A673 (cell line): Measurements from ENCODE around the gene ARFGEF2. TPM values are rescaled to one million over a fixed set of nuclear protein-coding genes. Genes with fewer than 3 reads are reported as not detected.

Source experiments
- BruUV-seq: library from RNA; stranded (reverse); fragments of 400-500 nt; replicated peaks from 2 replicates; lab custom pipeline; 2021; lab: Mats Ljungman, UMichigan
- CTCF ChIA-PET: fragments of 300-600 bp; sonication (Branson Sonifier 250); formaldehyde crosslinking; loops from one replicate; lab custom pipeline; 2022; ENCODE audit warnings: antibody characterized with exemption; lab: Charles Lee
- POLR2A ChIA-PET: fragments of 300-600 bp; sonication (Branson Sonifier 250); formaldehyde crosslinking; loops from one replicate; lab custom pipeline; 2022; ENCODE audit warnings: antibody characterized with exemption; ENCODE audit not compliant: low non-redundant PET; lab: Charles Lee
- DNase-seq: peaks from one replicate; pipeline ENCODE4 v3.0.0-alpha.2; 2015; ENCODE audit warnings: low spot score
- H3K27ac ChIP-seq: fragments of 200-600 bp; sonication (generic); 2 replicates; pipeline ENCODE4 v1.5.1; 2016; ENCODE audit warnings: mixed run types, low read depth, mild to moderate bottlenecking, mixed read lengths, antibody characterized with exemption, low read length; ENCODE audit not compliant: poor library complexity, severe bottlenecking
- H3K27me3 ChIP-seq: fragments of 200-600 bp; sonication (generic); replicated peaks from 2 replicates; pipeline ENCODE4 v1.6.1; 2017; ENCODE audit warnings: mixed run types, low read depth, mild to moderate bottlenecking, mixed read lengths, antibody characterized with exemption, low read length; ENCODE audit not compliant: insufficient read depth, poor library complexity
- H3K36me3 ChIP-seq: fragments of 200-600 bp; sonication (generic); 2 replicates; pipeline ENCODE4 v1.6.1; 2016; ENCODE audit warnings: mixed run types, mild to moderate bottlenecking, mixed read lengths, antibody characterized with exemption, low read length; ENCODE audit not compliant: insufficient read depth, poor library complexity, severe bottlenecking
- H3K4me1 ChIP-seq: fragments of 200-600 bp; sonication (generic); 2 replicates; pipeline ENCODE4 v1.6.1; 2017; ENCODE audit warnings: mixed run types, mild to moderate bottlenecking, mixed read lengths, antibody characterized with exemption, low read length; ENCODE audit not compliant: insufficient read depth, poor library complexity, severe bottlenecking
- H3K4me3 ChIP-seq: fragments of 200-600 bp; sonication (generic); 2 replicates; pipeline ENCODE4 v1.5.1; 2016; ENCODE audit warnings: low read depth, mixed run types, mild to moderate bottlenecking, mixed read lengths, low read length; ENCODE audit not compliant: poor library complexity, severe bottlenecking
- H3K9me3 ChIP-seq: fragments of 200-600 bp; sonication (generic); 2 replicates; pipeline ENCODE4 v1.6.1; 2016; ENCODE audit warnings: mixed run types, low read depth, mild to moderate bottlenecking, mixed read lengths, antibody characterized with exemption, low read length; ENCODE audit not compliant: poor library complexity, severe bottlenecking
- CTCF ChIP-seq: fragments of 300-800, 200-600 bp; sonication (generic); conservative IDR thresholded peaks from 2 replicates; pipeline ENCODE4 v1.5.1; 2017; ENCODE audit warnings: low read depth, mild to moderate bottlenecking, antibody characterized with exemption, low read length, moderate library complexity, mixed read lengths
- EZH2 ChIP-seq: fragments of 200-600 bp; sonication (generic); IDR thresholded peaks from 2 replicates; pipeline ENCODE4 v1.6.1; 2017; ENCODE audit warnings: borderline replicate concordance, low read depth, mild to moderate bottlenecking, mixed read lengths, antibody characterized with exemption, low read length; ENCODE audit not compliant: poor library complexity, severe bottlenecking
- intact Hi-C: fragments of 100-400 bp; cut with micrococcal nuclease; formaldehyde crosslinking; loops from one replicate; pipeline ENCODE4 v1.10.0; 2022; ENCODE audit not compliant: unreplicated experiment
- total RNA-seq: library from RNA; stranded (reverse); gene quantifications from 2 replicates; pipeline ENCODE4 v1.2.3, GENCODE V29; 2021

ARFGEF2 gene
- total RNA-seq, 1 experiment from 2014 or later: 26.1 TPM

DNA sequence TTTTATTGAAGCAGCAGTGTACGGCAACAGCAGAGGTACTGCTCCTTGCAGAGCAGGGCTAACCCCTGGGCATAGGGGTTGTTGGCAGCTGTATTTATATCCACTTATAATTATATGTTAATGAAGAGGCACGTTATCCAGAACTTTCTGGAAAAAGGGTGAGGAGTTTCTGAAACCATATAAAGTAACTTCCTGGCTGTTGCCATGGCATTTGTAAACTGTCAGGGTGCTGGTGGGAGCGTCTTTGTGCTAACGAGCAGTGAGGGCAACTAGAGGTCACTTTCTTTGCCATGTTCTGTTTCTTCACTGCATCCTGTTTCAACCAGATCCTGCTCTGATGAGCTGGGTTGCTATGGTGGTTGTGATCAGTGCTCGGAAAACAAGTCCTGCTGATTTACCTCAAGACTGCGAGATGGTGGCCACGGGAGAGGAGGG lies 11.1 kb upstream of the ARFGEF2 start:
- Histone ChIP-seq H3K4me3 (no peak overlapping the region), H3K36me3 (no peaks in the 10 kb centered on the region), H3K9me3 (peaks cover 7% of the 10 kb centered on the region), H3K4me1 (peaks cover 6% of the 10 kb centered on the region), H3K27ac (no peak overlapping the region), H3K27me3 (no peaks in the 10 kb centered on the region)
- BruUV-seq: no TSS peak
- DNase-seq: no peak
- CTCF ChIA-PET: no interaction called here
- intact Hi-C loops: no loop called here
- TF ChIP-seq EZH2 (no peak), CTCF (no peak)
- POLR2A ChIA-PET: no interaction called here

DNA sequence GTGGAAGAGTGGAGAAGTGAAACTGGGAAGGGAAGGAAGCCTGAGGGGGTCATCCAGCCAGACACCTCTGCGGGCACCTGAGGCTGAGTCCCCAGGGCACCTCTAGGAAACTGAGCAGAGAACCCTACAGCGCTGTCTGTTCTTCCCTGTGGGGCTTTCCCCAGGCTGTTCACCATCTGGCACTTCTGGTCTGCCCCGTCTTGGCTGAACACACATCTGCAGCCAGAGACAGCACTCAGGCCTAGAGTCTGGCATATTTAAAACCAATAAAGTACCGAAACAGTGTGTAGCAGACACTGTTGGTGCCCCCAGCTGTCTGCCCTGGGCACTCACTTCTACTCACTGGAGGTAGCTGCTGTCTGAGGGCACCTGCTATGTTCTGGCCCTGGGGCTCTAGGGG lies 9.4 kb upstream of the ARFGEF2 start:
- TF ChIP-seq CTCF: no peak
- no peak for TF ChIP-seq EZH2
- no peaks in the 10 kb centered on the region for H3K27me3 ChIP-seq
- peaks cover 7% of the 10 kb centered on the region for H3K9me3 ChIP-seq
- H3K27ac ChIP-seq: no peak overlapping the region
- ChIA-PET CTCF (no interaction called here), POLR2A (no interaction called here)
- no TSS peak for BruUV-seq
- no peak overlapping the region for H3K4me3 ChIP-seq
- intact Hi-C loops: no loop called here
- H3K36me3 ChIP-seq: no peaks in the 10 kb centered on the region
- no peak for DNase-seq
- no peaks in the 10 kb centered on the region for H3K4me1 ChIP-seq

DNA sequence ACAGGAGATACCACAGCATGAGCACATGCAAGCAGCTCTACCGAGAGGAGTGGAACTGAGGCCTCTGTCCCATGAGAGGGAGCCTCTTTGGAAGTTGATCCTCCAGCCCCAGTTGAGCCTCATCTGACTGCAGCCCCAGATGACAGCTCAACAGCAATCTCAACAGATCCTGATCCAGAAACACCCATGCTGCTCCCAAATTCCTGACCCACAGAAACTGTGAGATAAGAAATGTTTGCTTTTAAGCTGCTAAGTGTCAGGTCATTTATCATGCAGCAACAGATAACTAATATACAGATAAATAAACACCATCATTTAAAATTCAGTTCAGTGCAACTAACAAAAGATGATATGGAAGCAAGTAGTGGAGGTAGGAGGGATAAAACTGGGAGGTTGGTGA lies 4.8 kb upstream of the ARFGEF2 start:
- no peaks in the 10 kb centered on the region for H3K36me3 ChIP-seq
- no peaks in the 10 kb centered on the region for H3K27me3 ChIP-seq
- TF ChIP-seq EZH2: no peak
- no peaks in the 10 kb centered on the region for H3K9me3 ChIP-seq
- POLR2A ChIA-PET: interaction anchor here (0.6 kb wide), 1 partner anchor 78 kb away, joined by 3 read pairs; no protein-coding TSS in a partner anchor
- no peak overlapping the region for H3K27ac ChIP-seq
- H3K4me1 ChIP-seq: peaks cover 6% of the 10 kb centered on the region
- DNase-seq: no peak
- H3K4me3 ChIP-seq: no peak overlapping the region
- no TSS peak for BruUV-seq
- intact Hi-C loops: no loop called here
- CTCF ChIA-PET: no interaction called here

GRCh38 chr20:48919336-48919881 lies 2.1 kb upstream of the ARFGEF2 start:
- BruUV-seq: no TSS peak
- ChIA-PET POLR2A (no interaction called here), CTCF (no interaction called here)

More at GRCh38 chr20:48919336-48919881, 2.1 kb upstream of the ARFGEF2 start:
- peaks cover 23% of the 10 kb centered on the region for H3K4me1 ChIP-seq
- no peaks in the 10 kb centered on the region for H3K9me3 ChIP-seq
- intact Hi-C loops: no loop called here
- H3K27ac ChIP-seq: no peak overlapping the region
- H3K36me3 ChIP-seq: no peaks in the 10 kb centered on the region
- DNase-seq: no peak
- H3K4me3 ChIP-seq: no peak overlapping the region
- no peak for TF ChIP-seq EZH2
- no peak for TF ChIP-seq CTCF
- no peaks in the 10 kb centered on the region for H3K27me3 ChIP-seq
